ENCODE measurements around the gene ARID5B. TPM values are rescaled to one million over a fixed set of nuclear protein-coding genes. Genes with fewer than 3 reads are reported as not detected.

The ARID5B gene
- total RNA-seq, 4 donors from 2014 or later = 47.2 to 127 (median 62.8) TPM

GRCh38 chr10:62062752-62063512 lies 161.4 kb downstream of the ARID5B start:
- 63 to 71% methylated on average over 4 of the region's 4 CpGs for WGBS, 2 donors
- intact Hi-C loops (cut with DNase I; ENCODE audit: low total_unique reads) = no loop called here
- TF ChIP-seq POLR2A (IDR thresholded peaks at IDR 0.05) (no peak), CTCF (IDR thresholded peaks at IDR 0.05) (no peak)

GRCh38 chr10:62063795-62064472 lies 162.4 kb downstream of the ARID5B start:
- no peak overlapping the region for H3K4me3 ChIP-seq (ENCODE audit: low read depth, poor library complexity, severe bottlenecking)
- intact Hi-C loops (cut with DNase I; ENCODE audit: low total_unique reads) = no loop called here
- TF ChIP-seq POLR2A (IDR thresholded peaks at IDR 0.05) (no peak), CTCF (IDR thresholded peaks at IDR 0.05) (no peak)
- 34 to 39% methylated on average over 3 of the region's 3 CpGs for WGBS, 2 donors
- peak in 1 of 2 donors; percentile 77 for DNase-seq (ENCODE audit: low spot score in 2 of 2)

More at GRCh38 chr10:62062752-62063512, 161.4 kb downstream of the ARID5B start:
- H3K4me3 ChIP-seq (ENCODE audit: low read depth, poor library complexity, severe bottlenecking) = no peak overlapping the region
- DNase-seq (ENCODE audit: low spot score in 2 of 2) = no peak

- TF ChIP-seq POLR2A (IDR thresholded peaks at IDR 0.05) (no peak), CTCF (IDR thresholded peaks at IDR 0.05) (no peak)
- intact Hi-C loops (cut with DNase I; ENCODE audit: low total_unique reads) = no loop called here
- WGBS, 2 donors = 97 to 100% methylated on average over 1 of the region's 1 CpG
- no peak for DNase-seq (ENCODE audit: low spot score in 2 of 2)
- no peak overlapping the region for H3K4me3 ChIP-seq (ENCODE audit: low read depth, poor library complexity, severe bottlenecking)
Measured at GRCh38 chr10:62067560-62067959, 166.1 kb downstream of the ARID5B start.

GRCh38 chr10:62068464-62068863 lies 167.0 kb downstream of the ARID5B start:
- intact Hi-C loops (cut with DNase I; ENCODE audit: low total_unique reads) = no loop called here
- no peak for DNase-seq (ENCODE audit: low spot score in 2 of 2)
- TF ChIP-seq CTCF (IDR thresholded peaks at IDR 0.05) = no peak
- TF ChIP-seq POLR2A (IDR thresholded peaks at IDR 0.05) = no peak
- WGBS, 2 donors = 56 to 60% methylated on average over 7 of the region's 7 CpGs
- no peak overlapping the region for H3K4me3 ChIP-seq (ENCODE audit: low read depth, poor library complexity, severe bottlenecking)

GRCh38 chr10:62069452-62070178 lies 168.1 kb downstream of the ARID5B start:
- DNase-seq (ENCODE audit: low spot score in 2 of 2) = no peak
- intact Hi-C loops (cut with DNase I; ENCODE audit: low total_unique reads) = no loop called here

More at GRCh38 chr10:62069452-62070178, 168.1 kb downstream of the ARID5B start:
- WGBS, 2 donors = 83 to 91% methylated on average over 8 of the region's 8 CpGs
- no peak overlapping the region for H3K4me3 ChIP-seq (ENCODE audit: low read depth, poor library complexity, severe bottlenecking)
- no peak for TF ChIP-seq POLR2A (IDR thresholded peaks at IDR 0.05)
- TF ChIP-seq CTCF (IDR thresholded peaks at IDR 0.05) = no peak
